Coronary artery (tissue), 2 donors: ENCODE data around the gene MYO15B.

Experiments
- DNase-seq: peaks from one replicate; pipeline ENCODE4 v3.0.0-alpha.2; 2017; ENCODE audit warnings: low spot score
- H3K27ac ChIP-seq, 2 donors: fragments of 200-600 bp; sonication (generic); one replicate each; pipeline ENCODE4 v1.5.1; 2016 to 2019
- H3K4me3 ChIP-seq: fragments of 200-600 bp; sonication (generic); 2 replicates; pipeline ENCODE4 v1.5.1; 2016; ENCODE audit warnings: mild to moderate bottlenecking, moderate library complexity
- TF ChIP-seq, protein P1 (sequence below): fragments of 200-600 bp; sonication (generic); IDR thresholded peaks from one replicate; pipeline ENCODE4 v1.5.1; 2019; ENCODE audit warnings: antibody characterized with exemption

The MYO15B gene

GRCh38 chr17:75673487-75673886, 85.9 kb downstream of the MYO15B start:
- TF ChIP-seq, protein P1, sequence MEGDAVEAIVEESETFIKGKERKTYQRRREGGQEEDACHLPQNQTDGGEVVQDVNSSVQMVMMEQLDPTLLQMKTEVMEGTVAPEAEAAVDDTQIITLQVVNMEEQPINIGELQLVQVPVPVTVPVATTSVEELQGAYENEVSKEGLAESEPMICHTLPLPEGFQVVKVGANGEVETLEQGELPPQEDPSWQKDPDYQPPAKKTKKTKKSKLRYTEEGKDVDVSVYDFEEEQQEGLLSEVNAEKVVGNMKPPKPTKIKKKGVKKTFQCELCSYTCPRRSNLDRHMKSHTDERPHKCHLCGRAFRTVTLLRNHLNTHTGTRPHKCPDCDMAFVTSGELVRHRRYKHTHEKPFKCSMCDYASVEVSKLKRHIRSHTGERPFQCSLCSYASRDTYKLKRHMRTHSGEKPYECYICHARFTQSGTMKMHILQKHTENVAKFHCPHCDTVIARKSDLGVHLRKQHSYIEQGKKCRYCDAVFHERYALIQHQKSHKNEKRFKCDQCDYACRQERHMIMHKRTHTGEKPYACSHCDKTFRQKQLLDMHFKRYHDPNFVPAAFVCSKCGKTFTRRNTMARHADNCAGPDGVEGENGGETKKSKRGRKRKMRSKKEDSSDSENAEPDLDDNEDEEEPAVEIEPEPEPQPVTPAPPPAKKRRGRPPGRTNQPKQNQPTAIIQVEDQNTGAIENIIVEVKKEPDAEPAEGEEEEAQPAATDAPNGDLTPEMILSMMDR: no peak
- H3K27ac ChIP-seq: no peak overlapping the region

More at GRCh38 chr17:75673487-75673886, 85.9 kb downstream of the MYO15B start:
- no peak overlapping the region for H3K4me3 ChIP-seq
- DNase-seq: no peak
